NB4 (cell line): ENCODE results near the gene NOB1.
"Not testable (repeated sequence)": the region's sequence is repeated elsewhere in the genome, so short reads cannot be mapped to it uniquely, and the experiment has no call there.

Experiments used
- DNase-seq: peaks from one replicate; pipeline ENCODE4 v3.0.0; 2010; ENCODE audit warnings: low read depth
- H3K4me3 ChIP-seq: one replicate; pipeline ENCODE4 v1.5.1; 2011; ENCODE audit warnings: mild to moderate bottlenecking, low read depth, low read length, moderate library complexity
- MYC ChIP-seq: IDR thresholded peaks from 2 replicates; pipeline ENCODE4 v1.6.1; 2011; ENCODE audit warnings: low read depth, low read length
- POLR2A ChIP-seq: IDR thresholded peaks from 2 replicates; pipeline ENCODE4 v1.6.1; 2011; ENCODE audit warnings: mild to moderate bottlenecking; ENCODE audit not compliant: insufficient read length; ENCODE audit errors: extremely low read depth
- TF ChIP-seq, protein P1 (sequence below): IDR thresholded peaks from 2 replicates; pipeline ENCODE4 v1.6.1; 2011; ENCODE audit warnings: low read depth, low read length
- TF ChIP-seq, protein P2 (sequence below): IDR thresholded peaks from one replicate; pipeline ENCODE4 v1.5.1; 2012; ENCODE audit warnings: low read depth, low read length

NOB1 gene

DNA sequence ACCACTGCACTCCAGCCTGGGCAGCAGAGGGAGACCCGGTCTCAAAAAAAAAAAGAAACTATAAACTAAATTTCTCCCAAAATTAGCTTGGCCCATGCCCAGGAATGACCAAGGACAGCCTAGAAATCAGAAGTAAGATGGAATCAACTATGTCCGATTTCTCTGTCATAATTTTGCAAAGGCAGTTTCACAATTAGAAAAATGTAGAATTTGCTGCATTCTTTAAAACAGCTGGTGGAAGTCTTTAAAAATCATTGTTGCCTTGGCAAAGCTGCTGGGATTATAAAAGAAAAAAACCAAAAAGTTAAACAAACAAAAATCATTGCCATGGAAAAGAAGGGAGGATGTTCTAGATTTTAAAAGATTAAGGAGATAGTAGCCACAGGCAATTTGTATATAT lies 39.8 kb upstream of the NOB1 start:
- TF ChIP-seq, protein P1, sequence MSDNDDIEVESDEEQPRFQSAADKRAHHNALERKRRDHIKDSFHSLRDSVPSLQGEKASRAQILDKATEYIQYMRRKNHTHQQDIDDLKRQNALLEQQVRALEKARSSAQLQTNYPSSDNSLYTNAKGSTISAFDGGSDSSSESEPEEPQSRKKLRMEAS = no peak
- TF ChIP-seq MYC (no peak), POLR2A (no peak)
- TF ChIP-seq, protein P2, sequence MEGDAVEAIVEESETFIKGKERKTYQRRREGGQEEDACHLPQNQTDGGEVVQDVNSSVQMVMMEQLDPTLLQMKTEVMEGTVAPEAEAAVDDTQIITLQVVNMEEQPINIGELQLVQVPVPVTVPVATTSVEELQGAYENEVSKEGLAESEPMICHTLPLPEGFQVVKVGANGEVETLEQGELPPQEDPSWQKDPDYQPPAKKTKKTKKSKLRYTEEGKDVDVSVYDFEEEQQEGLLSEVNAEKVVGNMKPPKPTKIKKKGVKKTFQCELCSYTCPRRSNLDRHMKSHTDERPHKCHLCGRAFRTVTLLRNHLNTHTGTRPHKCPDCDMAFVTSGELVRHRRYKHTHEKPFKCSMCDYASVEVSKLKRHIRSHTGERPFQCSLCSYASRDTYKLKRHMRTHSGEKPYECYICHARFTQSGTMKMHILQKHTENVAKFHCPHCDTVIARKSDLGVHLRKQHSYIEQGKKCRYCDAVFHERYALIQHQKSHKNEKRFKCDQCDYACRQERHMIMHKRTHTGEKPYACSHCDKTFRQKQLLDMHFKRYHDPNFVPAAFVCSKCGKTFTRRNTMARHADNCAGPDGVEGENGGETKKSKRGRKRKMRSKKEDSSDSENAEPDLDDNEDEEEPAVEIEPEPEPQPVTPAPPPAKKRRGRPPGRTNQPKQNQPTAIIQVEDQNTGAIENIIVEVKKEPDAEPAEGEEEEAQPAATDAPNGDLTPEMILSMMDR = no peak
- DNase-seq = no peak
- H3K4me3 ChIP-seq = no peak overlapping the region

DNA sequence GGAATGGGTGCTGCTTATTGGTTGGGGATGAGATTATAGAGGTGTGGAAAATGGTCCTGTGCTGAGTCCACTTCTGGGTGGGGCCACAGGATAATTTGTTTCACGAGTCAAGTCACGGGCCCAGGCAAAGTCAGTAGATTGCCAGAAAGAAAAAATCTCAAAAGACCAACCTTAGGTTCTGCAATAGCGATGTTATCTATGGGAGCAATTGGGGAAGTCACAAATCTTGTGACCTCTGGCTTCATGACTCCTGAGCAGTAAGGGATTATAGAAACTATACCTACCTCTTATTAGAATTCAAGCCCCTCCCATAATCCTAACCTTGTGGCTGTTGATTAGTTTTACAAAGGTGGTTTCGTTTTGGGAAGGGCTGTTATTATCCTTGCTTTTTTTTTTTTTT lies 38.8 kb upstream of the NOB1 start:
- DNase-seq = no peak
- H3K4me3 ChIP-seq = no peak overlapping the region
- TF ChIP-seq, protein P1 = no peak
- TF ChIP-seq, protein P2 = no peak
- TF ChIP-seq MYC = no peak
- no peak for TF ChIP-seq POLR2A

DNA sequence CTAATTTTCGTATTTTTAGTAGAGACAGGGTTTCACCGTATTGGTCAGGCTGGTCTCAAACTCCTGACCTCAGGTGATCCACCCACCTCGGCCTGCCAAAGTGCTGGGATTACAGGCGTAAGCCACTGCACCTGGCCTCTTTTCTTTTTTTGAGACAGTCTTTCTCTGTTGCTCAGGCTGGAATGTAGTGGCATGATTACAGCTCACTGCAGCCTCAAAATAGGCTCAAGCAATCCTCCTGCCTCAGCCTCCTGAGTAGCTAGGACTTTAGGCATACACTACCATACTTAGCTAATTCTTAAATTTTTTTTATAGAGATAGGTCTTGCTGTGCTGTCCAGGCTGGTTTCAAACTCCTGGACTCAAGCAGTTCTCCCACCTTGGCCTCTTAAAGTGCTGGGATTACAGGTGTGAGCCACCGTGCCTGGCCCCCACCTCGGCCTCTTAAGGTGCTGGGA lies 36.7 kb upstream of the NOB1 start:
- not testable (repeated sequence) for DNase-seq, H3K4me3 ChIP-seq

DNA sequence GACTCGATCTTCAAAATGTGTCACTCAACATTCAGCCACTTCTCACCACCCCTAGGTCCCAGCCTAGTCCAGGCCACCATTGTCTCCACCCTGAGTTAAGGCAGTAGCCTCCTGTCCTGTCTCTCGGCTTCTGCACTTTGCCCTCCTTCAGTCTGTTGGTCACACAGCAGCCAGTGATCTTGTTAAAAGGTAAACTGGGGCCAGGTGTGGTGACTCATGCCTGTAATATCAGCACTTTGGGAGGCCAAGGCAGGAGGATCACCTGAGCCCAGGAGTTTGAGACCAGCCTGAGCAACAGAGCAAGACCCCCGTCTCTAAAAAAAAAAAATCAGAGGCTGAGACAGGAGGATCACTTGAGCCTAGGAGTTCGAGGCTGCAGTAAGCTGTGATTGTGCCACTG lies 33.2 kb upstream of the NOB1 start:
- H3K4me3 ChIP-seq = no peak overlapping the region
- TF ChIP-seq, protein P2 = no peak
- no peak for TF ChIP-seq MYC
- DNase-seq = no peak

DNA sequence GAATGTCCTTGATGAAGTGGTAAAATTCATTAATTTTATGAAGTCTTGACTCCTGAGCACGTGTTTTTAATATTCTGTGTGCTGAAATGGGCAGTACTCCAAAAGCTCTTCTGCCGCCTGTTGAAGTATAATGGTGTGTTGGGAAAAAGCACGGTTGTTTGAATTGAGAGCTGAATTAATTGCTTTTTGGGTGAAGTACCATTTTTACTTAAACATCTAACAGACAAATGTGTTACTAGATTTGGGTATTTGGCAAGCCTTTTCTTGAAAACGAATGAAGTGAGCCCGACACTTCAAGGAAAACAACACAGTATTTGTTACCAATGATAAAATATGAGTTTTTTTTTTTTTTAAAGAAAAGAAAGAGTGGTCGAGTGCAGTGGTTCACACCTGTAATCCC lies 29.9 kb upstream of the NOB1 start:
- TF ChIP-seq, protein P2 = no peak
- TF ChIP-seq, protein P1 = no peak
- TF ChIP-seq POLR2A (no peak), MYC (no peak)
- DNase-seq = no peak

DNA sequence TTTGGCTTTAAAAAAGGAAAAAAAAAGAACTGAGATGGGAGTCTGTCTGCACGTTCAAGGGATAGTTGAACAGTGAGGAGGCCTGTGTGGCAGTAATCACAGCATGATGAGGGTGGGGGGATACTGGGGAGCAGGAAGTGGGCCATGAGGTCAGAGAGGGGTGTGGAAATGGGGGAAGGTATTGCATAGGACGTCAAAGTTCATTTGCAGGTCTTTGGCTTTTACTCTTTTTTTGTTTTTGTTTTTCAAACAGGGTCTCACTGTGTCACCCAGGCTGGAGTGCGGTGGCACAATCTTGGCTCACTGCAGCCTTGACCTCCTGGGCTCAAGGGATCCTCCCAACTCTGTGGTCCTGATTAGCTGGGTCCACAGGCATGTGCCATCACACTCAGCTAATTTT lies 26.4 kb upstream of the NOB1 start:
- TF ChIP-seq MYC (no peak), POLR2A (no peak)
- TF ChIP-seq, protein P1 = no peak
- TF ChIP-seq, protein P2 = no peak
- H3K4me3 ChIP-seq = no peak overlapping the region
- DNase-seq = no peak

More for the DNA sequence above, 29.9 kb upstream of the NOB1 start:
- no peak overlapping the region for H3K4me3 ChIP-seq
